ENCODE measurements around the gene CLMN. TPM values are rescaled to one million over a fixed set of nuclear protein-coding genes. Genes with fewer than 3 reads are reported as not detected.

Gene CLMN
- total RNA-seq, 1 donor from 2014 or later = 19.6 TPM

DNA sequence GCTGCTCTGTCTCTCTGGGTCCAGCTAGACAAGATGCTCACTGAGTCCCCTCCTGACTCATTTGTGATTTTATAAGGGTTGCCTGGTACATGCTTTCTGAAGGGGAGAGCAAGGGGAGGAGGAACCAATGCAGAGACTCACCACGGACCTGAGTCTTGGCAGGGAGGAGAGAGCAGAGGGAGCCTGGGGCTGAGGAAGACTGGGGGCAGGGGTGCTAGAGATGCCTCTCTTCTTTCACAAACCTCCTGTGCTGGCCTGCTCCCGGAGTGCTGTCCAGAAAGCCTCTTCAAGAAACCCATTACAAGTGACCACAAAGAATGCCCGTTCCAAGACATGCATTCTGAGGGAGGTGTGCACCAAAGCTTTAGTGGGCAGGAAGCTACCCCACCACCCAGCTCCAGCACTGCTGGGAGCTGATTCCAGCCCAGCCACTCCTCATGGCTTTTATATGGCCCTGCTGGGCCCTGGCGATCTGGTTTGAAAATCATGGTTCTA is 129.3 kb downstream of the CLMN start:
- intact Hi-C loops (cut with DNase I) = no loop called here
- no peak for DNase-seq (ENCODE audit: extremely low spot score in 2 of 2)
- Histone ChIP-seq H3K4me1 (peaks cover 10% of the 10 kb centered on the region), H3K27me3 (no peaks in the 10 kb centered on the region), H3K27ac (no peak overlapping the region), H3K9me3 (no peaks in the 10 kb centered on the region), H3K4me3 (no peak overlapping the region), H3K36me3 (peaks cover 0 to 5% of the 10 kb centered on the region in 2 donors)
- TF ChIP-seq, protein P1, sequence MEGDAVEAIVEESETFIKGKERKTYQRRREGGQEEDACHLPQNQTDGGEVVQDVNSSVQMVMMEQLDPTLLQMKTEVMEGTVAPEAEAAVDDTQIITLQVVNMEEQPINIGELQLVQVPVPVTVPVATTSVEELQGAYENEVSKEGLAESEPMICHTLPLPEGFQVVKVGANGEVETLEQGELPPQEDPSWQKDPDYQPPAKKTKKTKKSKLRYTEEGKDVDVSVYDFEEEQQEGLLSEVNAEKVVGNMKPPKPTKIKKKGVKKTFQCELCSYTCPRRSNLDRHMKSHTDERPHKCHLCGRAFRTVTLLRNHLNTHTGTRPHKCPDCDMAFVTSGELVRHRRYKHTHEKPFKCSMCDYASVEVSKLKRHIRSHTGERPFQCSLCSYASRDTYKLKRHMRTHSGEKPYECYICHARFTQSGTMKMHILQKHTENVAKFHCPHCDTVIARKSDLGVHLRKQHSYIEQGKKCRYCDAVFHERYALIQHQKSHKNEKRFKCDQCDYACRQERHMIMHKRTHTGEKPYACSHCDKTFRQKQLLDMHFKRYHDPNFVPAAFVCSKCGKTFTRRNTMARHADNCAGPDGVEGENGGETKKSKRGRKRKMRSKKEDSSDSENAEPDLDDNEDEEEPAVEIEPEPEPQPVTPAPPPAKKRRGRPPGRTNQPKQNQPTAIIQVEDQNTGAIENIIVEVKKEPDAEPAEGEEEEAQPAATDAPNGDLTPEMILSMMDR (IDR thresholded peaks at IDR 0.05) = no peak
- TF ChIP-seq POLR2A (IDR thresholded peaks at IDR 0.05) (no peak), POLR2AphosphoS5 (IDR thresholded peaks at IDR 0.05; ENCODE audit: insufficient read depth in 1 of 2, low read depth in 1 of 2) (no peak)

DNA sequence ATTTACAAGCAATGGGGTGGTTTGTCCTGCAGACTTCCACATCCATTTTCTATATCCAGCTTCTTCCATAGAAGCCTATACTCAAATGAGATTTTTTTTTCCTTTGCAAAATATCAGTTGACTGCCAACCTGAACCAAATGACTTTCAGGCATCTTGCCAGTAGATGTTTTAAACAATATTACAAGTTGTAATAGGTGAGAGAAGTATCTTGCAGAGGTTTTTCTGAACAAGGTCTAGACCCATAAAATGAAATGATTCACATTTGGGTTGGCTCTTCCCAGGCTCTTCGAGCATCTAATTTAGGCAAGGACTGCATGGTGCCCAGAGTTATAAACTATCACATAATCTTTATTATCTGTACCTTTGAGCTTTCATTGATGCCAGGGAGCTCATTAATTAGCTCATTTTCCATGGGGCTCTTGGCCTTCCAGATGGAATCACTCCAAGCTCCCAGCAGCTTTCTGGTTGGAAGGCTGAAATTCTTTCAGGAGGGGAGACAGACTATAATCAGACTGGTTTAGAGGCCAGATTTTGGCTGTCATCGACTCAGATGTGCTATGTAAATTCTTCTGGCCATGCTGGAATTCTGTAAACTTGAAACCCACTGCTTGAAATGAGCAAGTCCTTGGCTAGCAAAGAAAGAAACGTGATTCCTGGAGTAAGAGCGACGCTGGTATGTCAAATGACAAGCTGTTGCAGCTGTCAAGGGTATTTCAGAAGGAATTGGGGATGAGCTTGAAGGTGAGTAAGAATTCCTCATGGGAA is 130.2 kb downstream of the CLMN start:
- no peaks in the 10 kb centered on the region for H3K9me3 ChIP-seq

DNA sequence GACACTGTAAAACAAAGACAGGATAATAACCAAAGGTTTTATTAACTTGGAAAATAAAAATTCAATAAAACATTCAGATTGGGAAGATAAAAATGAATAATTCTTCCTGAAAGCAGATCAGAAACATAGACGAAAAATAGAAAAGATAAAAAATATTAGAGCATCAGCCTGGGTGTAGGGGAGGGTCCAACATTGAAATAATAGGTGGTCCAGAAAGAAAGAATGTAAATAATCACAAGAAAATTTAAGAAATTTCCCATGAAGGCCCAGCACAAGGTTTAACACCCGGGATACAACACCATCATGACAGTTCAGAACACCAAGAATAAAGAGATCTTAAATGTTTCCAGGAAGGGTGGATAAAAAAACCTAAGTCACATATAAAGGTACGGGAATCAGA is 131.3 kb downstream of the CLMN start:
- intact Hi-C loops (cut with DNase I) = no loop called here
- H3K36me3 ChIP-seq = peaks cover 0 to 5% of the 10 kb centered on the region in 2 donors
- no peak for TF ChIP-seq POLR2A (IDR thresholded peaks at IDR 0.05)
- TF ChIP-seq, protein P1 (IDR thresholded peaks at IDR 0.05) = no peak
- peaks cover 26% of the 10 kb centered on the region for H3K4me1 ChIP-seq
- no peaks in the 10 kb centered on the region for H3K27me3 ChIP-seq
- no peak overlapping the region for H3K27ac ChIP-seq
- H3K4me3 ChIP-seq = no peak overlapping the region
- H3K9me3 ChIP-seq = no peaks in the 10 kb centered on the region
- no peak for DNase-seq (ENCODE audit: extremely low spot score in 2 of 2)

More for the DNA sequence above, 130.2 kb downstream of the CLMN start:
- Histone ChIP-seq H3K36me3 (peaks cover 0 to 5% of the 10 kb centered on the region in 2 donors), H3K27ac (no peak overlapping the region), H3K4me1 (peaks cover 18% of the 10 kb centered on the region), H3K4me3 (no peak overlapping the region), H3K27me3 (no peaks in the 10 kb centered on the region)
- no peak for DNase-seq (ENCODE audit: extremely low spot score in 2 of 2)
- TF ChIP-seq, protein P1 (IDR thresholded peaks at IDR 0.05) = no peak
- TF ChIP-seq POLR2AphosphoS5 (IDR thresholded peaks at IDR 0.05; ENCODE audit: insufficient read depth in 1 of 2, low read depth in 1 of 2) (no peak), POLR2A (IDR thresholded peaks at IDR 0.05) (no peak)
- intact Hi-C loops (cut with DNase I) = no loop called here

DNA sequence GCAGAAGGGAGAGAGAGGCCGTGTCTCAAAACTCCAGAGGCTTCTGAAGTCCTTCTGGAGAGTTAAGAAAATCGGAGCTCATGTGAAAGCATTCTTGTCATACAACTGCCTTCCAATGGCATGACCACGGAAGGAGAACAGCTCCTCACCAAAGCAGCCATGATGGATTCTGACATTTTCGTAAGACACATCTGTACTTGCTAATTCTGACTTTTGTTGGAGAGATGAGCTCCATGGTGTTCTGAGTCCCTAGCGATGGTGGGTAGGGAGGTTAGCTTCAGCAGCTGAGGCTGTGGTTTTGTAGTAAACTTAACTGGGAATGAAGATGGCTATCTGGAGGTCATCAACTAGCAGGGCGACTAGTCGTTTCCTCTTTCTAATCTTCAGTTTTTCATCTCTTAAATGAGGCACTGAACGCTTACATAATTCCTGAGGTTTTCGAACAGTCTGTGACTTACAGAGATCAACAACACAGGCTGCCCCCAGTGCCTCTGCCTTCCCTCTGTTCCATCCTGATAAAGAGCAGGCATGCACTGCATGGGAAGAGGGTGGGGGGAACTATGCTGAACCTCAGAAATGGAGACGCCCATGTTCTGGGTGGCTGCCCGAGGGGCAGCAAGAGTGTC is 133.8 kb downstream of the CLMN start:
- intact Hi-C loops (cut with DNase I) = no loop called here
- H3K4me1 ChIP-seq = peaks cover 26% of the 10 kb centered on the region
- DNase-seq (ENCODE audit: extremely low spot score in 2 of 2) = no peak
- no peaks in the 10 kb centered on the region for H3K9me3 ChIP-seq
- TF ChIP-seq POLR2A (IDR thresholded peaks at IDR 0.05) (no peak), POLR2AphosphoS5 (IDR thresholded peaks at IDR 0.05; ENCODE audit: insufficient read depth in 1 of 2, low read depth in 1 of 2) (no peak)
- TF ChIP-seq, protein P1 (IDR thresholded peaks at IDR 0.05) = no peak
- H3K27ac ChIP-seq = peak overlapping the region; percentile 36
- no peaks in the 10 kb centered on the region for H3K27me3 ChIP-seq
- peaks cover 0 to under 1% of the 10 kb centered on the region in 2 donors for H3K36me3 ChIP-seq
- no peak overlapping the region for H3K4me3 ChIP-seq

Data from vagina (tissue), 2 donors.